Measurements from ENCODE around the gene DTNB. TPM values are rescaled to one million over a fixed set of nuclear protein-coding genes. Genes with fewer than 3 reads are reported as not detected.
"Not testable (repeated sequence)": the region's sequence is repeated elsewhere in the genome, so short reads cannot be mapped to it uniquely, and the experiment has no call there.

Gene DTNB
- total RNA-seq, 1 donor from 2014 or later: 26.2 TPM

GRCh38 chr2:25639696-25640095 is 33.7 kb downstream of the DTNB start:
- intact Hi-C loops (cut with DNase I): no loop called here
- DNase-seq (ENCODE audit: low spot score) (no peak), ATAC-seq (no peak)

DNA sequence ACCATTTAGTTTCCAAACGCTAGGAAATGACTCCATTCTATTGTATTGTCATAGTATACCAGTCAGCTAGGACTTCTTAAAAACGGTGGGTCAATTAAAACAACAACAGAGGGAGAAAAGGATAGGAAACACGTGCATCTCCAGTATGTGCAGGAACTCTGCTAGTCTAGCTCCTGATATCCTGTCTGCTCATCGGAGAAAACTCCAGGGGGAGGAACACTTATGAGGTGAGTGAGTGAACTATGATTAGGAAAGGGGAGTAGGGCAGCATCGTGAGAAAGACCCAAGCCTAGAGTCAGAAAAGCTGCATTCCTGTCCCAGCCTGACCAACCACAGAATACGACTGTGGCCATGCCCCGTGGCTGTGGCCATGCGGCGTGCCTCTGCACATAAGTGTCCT is 34.2 kb downstream of the DTNB start:
- ATAC-seq (no peak), DNase-seq (ENCODE audit: low spot score) (no peak)
- intact Hi-C loops (cut with DNase I): no loop called here

DNA sequence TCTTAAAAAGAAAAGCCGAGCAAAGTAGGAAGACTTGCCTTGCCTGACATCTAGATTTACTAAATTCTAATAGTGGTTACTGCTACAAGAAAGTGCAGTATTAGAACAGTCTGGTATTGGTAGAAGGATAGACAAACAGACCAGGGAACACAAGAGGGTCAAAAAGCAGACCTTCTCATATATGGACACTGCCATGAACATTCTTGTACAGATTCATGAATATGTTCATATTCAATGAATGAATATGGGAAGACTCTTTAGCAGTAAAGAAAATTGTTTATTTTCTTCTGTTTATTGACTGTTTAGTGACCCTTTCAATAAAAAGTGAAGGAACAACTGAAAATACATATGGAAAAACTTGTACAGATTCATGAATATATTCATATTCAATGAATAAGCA is 37.6 kb downstream of the DTNB start:
- intact Hi-C loops (cut with DNase I): no loop called here
- ATAC-seq: no peak
- DNase-seq (ENCODE audit: low spot score): no peak

DNA sequence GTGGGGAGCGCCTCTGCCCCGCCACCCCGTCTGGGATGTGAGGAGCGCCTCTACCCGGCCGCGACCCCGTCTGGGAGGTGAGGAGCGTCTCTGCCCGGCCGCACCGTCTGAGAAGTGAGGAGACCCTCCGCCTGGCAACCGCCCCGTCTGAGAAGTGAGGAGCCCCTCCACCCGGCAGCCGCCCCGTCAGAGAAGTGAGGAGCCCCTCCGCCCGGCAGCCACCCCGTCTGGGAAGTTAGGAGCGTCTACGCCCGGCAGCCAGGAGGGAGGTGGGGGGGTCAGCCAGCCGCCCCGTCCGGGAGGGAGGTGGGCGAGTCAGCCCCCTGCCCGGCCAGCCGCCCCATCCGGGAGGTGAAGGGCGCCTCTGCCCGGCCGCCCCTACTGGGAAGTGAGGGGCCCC is 39.6 kb downstream of the DTNB start:
- DNase-seq (ENCODE audit: low spot score); intact Hi-C loops (cut with DNase I); ATAC-seq: not testable (repeated sequence)

DNA sequence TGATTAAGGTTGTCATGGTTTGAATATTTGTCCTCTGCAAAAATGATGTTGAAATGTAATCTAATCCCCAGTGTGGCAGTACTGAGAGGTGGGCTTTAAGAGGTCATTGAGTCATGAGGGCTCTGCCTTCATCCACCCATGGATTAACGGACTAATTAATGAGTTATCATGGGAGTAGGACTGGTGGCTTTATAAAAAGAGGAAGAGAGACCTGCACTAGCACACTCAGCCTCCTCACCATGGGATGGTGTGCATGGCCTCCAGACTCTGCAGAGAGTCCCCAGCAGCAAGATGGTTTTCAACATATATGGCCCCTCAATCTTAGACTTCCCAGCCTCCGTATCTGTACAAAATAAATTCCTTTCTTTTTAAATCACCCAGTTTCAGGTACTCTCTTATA is 41.0 kb downstream of the DTNB start:
- intact Hi-C loops (cut with DNase I): no loop called here
- DNase-seq (ENCODE audit: low spot score) (no peak), ATAC-seq (no peak)

- no peak for DNase-seq (ENCODE audit: low spot score)
- intact Hi-C loops (cut with DNase I): no loop called here
- ATAC-seq: no peak
Measured at GRCh38 chr2:25624635-25625034, 48.7 kb downstream of the DTNB start.

GRCh38 chr2:25623361-25623760 is 50.0 kb downstream of the DTNB start:
- ATAC-seq (no peak), DNase-seq (ENCODE audit: low spot score) (no peak)
- intact Hi-C loops (cut with DNase I): no loop called here

- intact Hi-C loops (cut with DNase I): no loop called here
- no peak for ATAC-seq
- no peak for DNase-seq (ENCODE audit: low spot score)
Measured at GRCh38 chr2:25620711-25621110, 52.7 kb downstream of the DTNB start.

DNA sequence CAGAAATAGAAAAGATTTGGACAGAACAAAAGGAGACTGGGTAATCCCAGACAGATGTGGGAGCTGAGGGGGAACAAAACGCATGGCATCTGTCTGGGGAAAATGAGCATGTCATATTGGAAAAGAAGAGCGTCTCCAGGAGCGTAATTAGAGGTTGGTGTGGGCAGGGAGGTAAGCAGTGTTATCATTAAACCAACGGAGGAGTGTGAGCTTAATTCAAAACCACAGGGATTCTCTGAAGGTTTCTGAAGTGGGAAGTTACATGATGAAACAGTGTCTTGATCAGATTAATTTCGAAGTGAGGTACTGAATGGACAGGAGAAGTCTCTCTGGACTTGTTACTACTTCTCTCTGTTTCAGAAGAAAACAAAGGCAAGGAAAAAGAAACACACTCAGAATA is 53.3 kb downstream of the DTNB start:
- intact Hi-C loops (cut with DNase I): no loop called here
- ATAC-seq (no peak), DNase-seq (ENCODE audit: low spot score) (no peak)

DNA sequence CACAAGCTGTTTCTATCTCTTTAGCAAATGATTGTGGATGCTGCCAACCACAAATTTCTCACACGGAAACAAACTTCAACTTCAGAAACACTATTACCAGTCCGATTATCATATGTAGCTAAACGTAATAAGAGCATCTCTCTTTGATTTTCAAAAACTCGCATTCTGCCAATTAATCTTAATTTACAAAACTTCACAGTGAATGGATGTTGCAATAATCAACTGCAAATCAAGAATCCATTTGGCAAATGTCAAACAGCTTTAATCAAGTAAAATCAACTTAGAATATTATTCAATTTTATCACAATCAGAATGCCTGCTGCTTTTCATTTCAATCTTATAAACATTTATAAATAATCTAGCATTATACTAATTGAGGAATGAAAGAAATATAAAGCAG is 54.2 kb downstream of the DTNB start:
- ATAC-seq: no peak
- no peak for DNase-seq (ENCODE audit: low spot score)
- intact Hi-C loops (cut with DNase I): no loop called here

DNA sequence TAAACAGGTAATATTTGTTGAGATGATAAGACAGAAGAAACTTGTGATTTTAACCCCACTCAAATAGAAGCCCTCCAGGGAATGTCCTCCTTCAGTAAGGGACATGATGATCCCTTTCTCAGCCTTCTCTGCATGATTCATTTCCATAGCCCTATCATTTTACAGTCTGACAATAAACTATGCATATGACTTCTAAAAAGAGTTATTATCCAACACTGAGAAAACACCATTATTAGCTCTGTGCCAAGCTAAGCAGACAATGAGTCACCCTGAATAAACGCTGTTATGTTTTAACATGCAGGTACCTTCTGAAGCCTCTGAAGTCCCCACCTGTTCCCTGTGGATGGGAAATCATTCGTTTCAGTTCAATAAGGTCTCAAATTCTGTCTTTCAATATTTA is 54.7 kb downstream of the DTNB start:
- ATAC-seq: peak; percentile 53
- intact Hi-C loops (cut with DNase I): no loop called here

GRCh38 chr2:25617948-25618646 is 55.3 kb downstream of the DTNB start:
- ATAC-seq (peak; percentile 81), DNase-seq (ENCODE audit: low spot score) (no peak)
- intact Hi-C loops (cut with DNase I): no loop called here

More for the DNA sequence above, 54.7 kb downstream of the DTNB start:
- DNase-seq (ENCODE audit: low spot score): no peak

- no peak for ATAC-seq
- intact Hi-C loops (cut with DNase I): no loop called here
- no peak for DNase-seq (ENCODE audit: low spot score)
Measured at GRCh38 chr2:25615920-25616319, 57.5 kb downstream of the DTNB start.

DNA sequence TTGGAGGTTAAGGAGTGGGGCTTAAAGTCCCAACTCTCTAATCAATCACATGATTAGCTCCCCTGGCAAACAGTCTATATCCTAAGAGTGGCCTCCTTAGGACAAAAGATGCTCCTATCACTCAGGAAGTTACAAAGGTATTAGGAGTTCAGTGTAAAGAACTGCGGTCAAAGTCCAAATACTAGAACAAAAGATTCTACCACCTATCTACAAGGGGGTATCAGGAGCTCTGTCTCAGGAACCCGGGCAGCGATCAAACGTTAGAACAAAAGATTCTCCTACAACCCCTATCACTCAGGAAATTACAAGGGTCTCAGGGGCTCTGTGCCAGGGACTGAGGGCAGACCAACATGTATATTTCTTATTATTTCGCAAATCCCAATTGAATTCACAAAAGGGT is 58.0 kb downstream of the DTNB start:
- intact Hi-C loops (cut with DNase I): no loop called here
- DNase-seq (ENCODE audit: low spot score) (no peak), ATAC-seq (no peak)

GRCh38 chr2:25614711-25615110 is 58.7 kb downstream of the DTNB start:
- intact Hi-C loops (cut with DNase I): no loop called here
- DNase-seq (ENCODE audit: low spot score) (no peak), ATAC-seq (no peak)

DNA sequence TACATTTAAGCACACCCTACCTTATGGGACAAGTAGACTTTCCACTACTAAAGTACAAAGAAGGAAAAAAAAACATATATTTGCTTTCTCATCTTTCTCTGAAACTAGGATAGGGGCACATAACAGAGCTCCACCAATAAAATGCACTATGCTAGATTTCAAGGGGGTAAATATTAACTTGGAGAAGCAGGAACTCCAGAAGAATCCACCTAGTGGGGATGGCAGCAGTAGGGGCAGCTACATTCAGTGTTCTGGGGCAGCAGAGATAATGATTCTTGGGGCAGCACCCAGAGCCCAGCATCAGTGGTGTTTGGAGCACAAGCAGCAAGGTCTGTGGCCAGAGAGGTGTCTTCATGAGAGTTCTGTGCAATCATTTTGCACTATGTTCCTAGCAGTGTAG is 64.7 kb downstream of the DTNB start:
- intact Hi-C loops (cut with DNase I): no loop called here
- no peak for ATAC-seq
- no peak for DNase-seq (ENCODE audit: low spot score)

GRCh38 chr2:25606892-25607291 is 66.5 kb downstream of the DTNB start:
- DNase-seq (ENCODE audit: low spot score) (no peak), ATAC-seq (no peak)

GRCh38 chr2:25602333-25602723 is 71.0 kb downstream of the DTNB start:
- DNase-seq (ENCODE audit: low spot score) (no peak), ATAC-seq (no peak)
- intact Hi-C loops (cut with DNase I): no loop called here

More at GRCh38 chr2:25606892-25607291, 66.5 kb downstream of the DTNB start:
- intact Hi-C loops (cut with DNase I): no loop called here

DNA sequence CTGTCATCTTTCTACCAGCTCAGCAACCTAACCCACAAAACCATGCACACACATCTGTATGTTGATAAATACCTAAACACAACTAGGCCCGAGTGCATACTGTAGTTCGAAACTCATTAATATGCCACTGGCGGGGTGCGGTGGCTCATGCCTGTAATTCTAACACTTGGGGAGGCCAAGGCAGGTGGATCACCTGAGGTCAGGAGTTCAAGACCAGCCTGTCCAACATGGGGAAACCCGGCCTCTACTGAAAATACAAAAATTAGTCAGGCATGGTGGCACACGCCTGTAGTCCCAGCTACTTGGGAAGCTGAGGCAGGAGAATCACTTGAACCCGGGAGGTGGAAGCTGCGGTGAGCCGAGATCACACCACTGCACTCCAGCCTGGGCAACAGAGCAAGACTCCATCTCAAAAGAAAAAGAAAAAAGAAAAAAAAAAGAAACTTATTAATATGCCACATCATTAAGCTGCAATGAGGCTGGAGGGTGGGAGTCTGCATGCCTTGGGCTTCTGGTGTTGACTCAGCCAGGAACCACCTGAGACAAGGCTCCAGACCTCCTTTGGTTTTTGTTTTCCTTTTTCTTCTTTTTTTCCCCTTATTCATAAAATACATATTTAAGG is 71.6 kb downstream of the DTNB start:
- DNase-seq (ENCODE audit: low spot score); ATAC-seq; intact Hi-C loops (cut with DNase I): not testable (repeated sequence)

DNA sequence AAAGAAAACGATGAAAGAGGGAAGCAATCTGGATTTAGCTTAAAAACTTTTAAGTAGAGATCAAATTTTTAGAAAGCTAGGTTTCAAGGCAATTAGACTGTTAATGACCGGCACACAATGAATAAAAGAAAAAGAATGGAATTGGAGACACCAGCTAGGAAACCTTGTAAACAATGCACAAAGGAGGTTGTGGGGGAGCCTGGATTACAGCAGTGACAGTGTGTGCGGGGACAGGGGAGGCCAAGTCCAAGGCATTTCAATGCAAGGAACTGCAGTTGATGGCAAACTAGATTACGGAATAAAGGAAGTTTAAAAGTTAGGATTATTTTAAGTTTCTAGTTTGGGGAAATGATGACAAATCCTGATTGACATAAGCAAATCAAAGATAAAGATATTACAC is 74.5 kb downstream of the DTNB start:
- no peak for DNase-seq (ENCODE audit: low spot score)
- intact Hi-C loops (cut with DNase I): no loop called here
- ATAC-seq: no peak

DNA sequence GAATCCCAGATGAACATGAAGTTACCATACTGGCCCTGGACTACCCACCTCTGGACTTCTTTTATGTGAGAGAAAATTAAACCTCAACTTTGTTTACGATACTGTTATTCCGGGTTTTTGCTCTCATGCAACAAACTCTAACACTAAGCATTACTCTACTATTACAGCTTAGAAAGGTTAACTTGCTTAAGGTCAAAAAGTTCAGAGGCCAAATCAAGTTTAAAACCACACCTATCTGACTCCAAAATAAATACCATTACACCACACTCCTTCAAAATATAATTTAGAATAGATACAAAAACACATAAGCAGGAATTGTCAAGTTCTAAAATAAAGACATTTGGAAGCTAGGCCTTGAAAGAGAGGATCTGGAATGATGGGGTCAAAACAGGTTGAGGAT is 75.0 kb downstream of the DTNB start:
- intact Hi-C loops (cut with DNase I): no loop called here
- no peak for ATAC-seq

More for the DNA sequence above, 75.0 kb downstream of the DTNB start:
- DNase-seq (ENCODE audit: low spot score): no peak

Measured in sciatic nerve (tissue), 2 donors.